Left ventricle myocardium inferior (tissue), 1 donor: ENCODE measurements around the gene SLC35F5. TPM values are rescaled to one million over a fixed set of nuclear protein-coding genes. Genes with fewer than 3 reads are reported as not detected.

Experiments used
- DNase-seq: peaks from one replicate; pipeline ENCODE4 v3.0.0-alpha.2; 2020
- H3K27ac ChIP-seq: fragments of 200-600 bp; replicated peaks from 2 replicates; pipeline ENCODE4 v1.8.0; 2021
- H3K27me3 ChIP-seq: fragments of 200-600 bp; 2 replicates; pipeline ENCODE4 v1.8.0; 2021; ENCODE audit warnings: low read depth
- H3K36me3 ChIP-seq: fragments of 200-600 bp; 2 replicates; pipeline ENCODE4 v1.8.0; 2021
- H3K4me1 ChIP-seq: fragments of 200-600 bp; 2 replicates; pipeline ENCODE4 v1.8.0; 2021
- H3K4me3 ChIP-seq: fragments of 200-600 bp; 2 replicates; pipeline ENCODE4 v1.8.0; 2021; ENCODE audit warnings: mild to moderate bottlenecking, moderate library complexity
- H3K9me3 ChIP-seq: fragments of 200-600 bp; replicated peaks from 2 replicates; pipeline ENCODE4 v1.8.0; 2021
- intact Hi-C: fragments of 100-400 bp; cut with micrococcal nuclease; formaldehyde crosslinking; loops from one replicate; pipeline ENCODE4 v1.11.0; 2022
- total RNA-seq: library from RNA; stranded (reverse); fragmentation: NEBNext Ultra II Directional; extraction: Animal tissue kit (Norgen Biotek cat#: 25700); gene quantifications from one replicate; pipeline ENCODE4 v1.2.1, GENCODE V29; 2021
- TF ChIP-seq, protein P1 (sequence below): fragments of 200-600 bp; IDR thresholded peaks from 2 replicates; pipeline ENCODE4 v1.8.0; 2021; ENCODE audit warnings: antibody characterized with exemption, mild to moderate bottlenecking, borderline replicate concordance
- donor health status: DM: no; HTN: yes; CAD: no; lungs with severe emphysema.

Gene SLC35F5
- total RNA-seq, 1 donor from 2014 or later: 61.4 TPM

- intact Hi-C loops: loop anchor here (10.0 kb wide), 1 partner anchor 140 kb away; the partner anchor contains the start of gene ACTR3
- TF ChIP-seq, protein P1, sequence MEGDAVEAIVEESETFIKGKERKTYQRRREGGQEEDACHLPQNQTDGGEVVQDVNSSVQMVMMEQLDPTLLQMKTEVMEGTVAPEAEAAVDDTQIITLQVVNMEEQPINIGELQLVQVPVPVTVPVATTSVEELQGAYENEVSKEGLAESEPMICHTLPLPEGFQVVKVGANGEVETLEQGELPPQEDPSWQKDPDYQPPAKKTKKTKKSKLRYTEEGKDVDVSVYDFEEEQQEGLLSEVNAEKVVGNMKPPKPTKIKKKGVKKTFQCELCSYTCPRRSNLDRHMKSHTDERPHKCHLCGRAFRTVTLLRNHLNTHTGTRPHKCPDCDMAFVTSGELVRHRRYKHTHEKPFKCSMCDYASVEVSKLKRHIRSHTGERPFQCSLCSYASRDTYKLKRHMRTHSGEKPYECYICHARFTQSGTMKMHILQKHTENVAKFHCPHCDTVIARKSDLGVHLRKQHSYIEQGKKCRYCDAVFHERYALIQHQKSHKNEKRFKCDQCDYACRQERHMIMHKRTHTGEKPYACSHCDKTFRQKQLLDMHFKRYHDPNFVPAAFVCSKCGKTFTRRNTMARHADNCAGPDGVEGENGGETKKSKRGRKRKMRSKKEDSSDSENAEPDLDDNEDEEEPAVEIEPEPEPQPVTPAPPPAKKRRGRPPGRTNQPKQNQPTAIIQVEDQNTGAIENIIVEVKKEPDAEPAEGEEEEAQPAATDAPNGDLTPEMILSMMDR: no peak
- no peaks in the 10 kb centered on the region for H3K9me3 ChIP-seq
- H3K4me1 ChIP-seq: peaks cover 40% of the 10 kb centered on the region
- peak overlapping the region; percentile 98 for H3K4me3 ChIP-seq
- DNase-seq: no peak
- peak overlapping the region; percentile 95 for H3K27ac ChIP-seq
- no peaks in the 10 kb centered on the region for H3K27me3 ChIP-seq
- peaks cover 23% of the 10 kb centered on the region for H3K36me3 ChIP-seq
Measured at GRCh38 chr2:113755035-113755834, 1.2 kb downstream of the SLC35F5 start.

- Histone ChIP-seq H3K27ac (no peak overlapping the region), H3K27me3 (no peaks in the 10 kb centered on the region), H3K36me3 (peaks cover 27% of the 10 kb centered on the region), H3K4me3 (peak overlapping the region; percentile 98), H3K4me1 (peaks cover 33% of the 10 kb centered on the region), H3K9me3 (no peaks in the 10 kb centered on the region)
- intact Hi-C loops: loop anchor here (10.0 kb wide), 1 partner anchor 141 kb away; the partner anchor contains the start of gene ACTR3
- TF ChIP-seq, protein P1: no peak
- DNase-seq: no peak
Measured at GRCh38 chr2:113754160-113754559, 2.3 kb downstream of the SLC35F5 start.

DNA sequence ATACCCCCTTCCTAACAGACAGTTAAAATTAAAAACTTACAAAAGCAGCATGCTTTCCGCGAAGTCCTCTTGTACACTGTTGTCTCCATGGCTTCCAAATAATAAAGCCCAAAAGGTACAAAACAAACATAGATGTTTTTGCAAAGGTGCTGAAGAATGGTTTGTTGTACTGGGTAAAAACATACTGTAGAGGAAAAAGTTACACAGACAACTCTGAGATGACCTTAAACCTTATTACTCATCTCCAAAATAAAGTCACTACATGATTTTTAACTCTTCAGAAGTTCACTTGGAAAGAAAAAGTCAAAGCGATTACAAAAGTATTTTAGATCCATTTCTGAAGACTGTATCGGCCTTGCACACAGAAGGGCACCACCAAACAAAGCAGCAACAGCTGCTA, 6.1 kb downstream of the SLC35F5 start:
- H3K4me3 ChIP-seq: no peak overlapping the region
- peaks cover 59% of the 10 kb centered on the region for H3K36me3 ChIP-seq
- H3K27me3 ChIP-seq: no peaks in the 10 kb centered on the region
- intact Hi-C loops: loop anchor here (10.0 kb wide), 1 partner anchor 144 kb away; the partner anchor contains the start of gene ACTR3
- no peaks in the 10 kb centered on the region for H3K9me3 ChIP-seq
- TF ChIP-seq, protein P1: no peak
- H3K27ac ChIP-seq: no peak overlapping the region
- H3K4me1 ChIP-seq: peaks cover 14% of the 10 kb centered on the region
- no peak for DNase-seq

DNA sequence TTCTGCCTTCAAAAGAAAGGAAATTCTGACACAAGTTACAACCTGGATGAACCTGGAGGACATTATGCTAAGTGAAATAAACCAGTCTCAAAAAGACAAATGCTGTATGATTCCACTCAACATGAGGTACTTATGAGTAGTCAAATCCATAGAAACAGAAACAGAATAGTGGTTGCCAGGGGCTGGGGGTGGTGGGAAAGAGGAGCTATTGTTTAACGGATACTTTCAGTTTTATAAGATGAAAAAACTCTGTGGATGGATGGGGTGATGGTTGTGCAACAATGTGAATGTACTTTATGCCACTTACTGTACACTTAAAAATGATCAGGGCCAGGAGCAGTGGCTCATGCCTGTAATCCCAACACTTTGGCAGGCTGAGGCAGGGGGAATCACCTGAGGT, 15.4 kb downstream of the SLC35F5 start:
- Histone ChIP-seq H3K27ac (no peak overlapping the region), H3K27me3 (no peaks in the 10 kb centered on the region), H3K36me3 (peaks cover 94% of the 10 kb centered on the region), H3K4me1 (no peaks in the 10 kb centered on the region), H3K9me3 (no peaks in the 10 kb centered on the region), H3K4me3 (no peak overlapping the region)
- intact Hi-C loops: no loop called here
- TF ChIP-seq, protein P1: no peak
- DNase-seq: no peak

GRCh38 chr2:113739849-113740248, 16.6 kb downstream of the SLC35F5 start:
- intact Hi-C loops: no loop called here
- H3K27me3 ChIP-seq: no peaks in the 10 kb centered on the region
- DNase-seq: no peak
- no peaks in the 10 kb centered on the region for H3K9me3 ChIP-seq
- TF ChIP-seq, protein P1: no peak
- H3K4me3 ChIP-seq: no peak overlapping the region
- peaks cover 86% of the 10 kb centered on the region for H3K36me3 ChIP-seq
- no peak overlapping the region for H3K27ac ChIP-seq
- H3K4me1 ChIP-seq: no peaks in the 10 kb centered on the region
